ENCODE results near the gene CAMTA1.
"Not testable (repeated sequence)": the region's sequence is repeated elsewhere in the genome, so short reads cannot be mapped to it uniquely, and the experiment has no call there.

CAMTA1 gene

DNA sequence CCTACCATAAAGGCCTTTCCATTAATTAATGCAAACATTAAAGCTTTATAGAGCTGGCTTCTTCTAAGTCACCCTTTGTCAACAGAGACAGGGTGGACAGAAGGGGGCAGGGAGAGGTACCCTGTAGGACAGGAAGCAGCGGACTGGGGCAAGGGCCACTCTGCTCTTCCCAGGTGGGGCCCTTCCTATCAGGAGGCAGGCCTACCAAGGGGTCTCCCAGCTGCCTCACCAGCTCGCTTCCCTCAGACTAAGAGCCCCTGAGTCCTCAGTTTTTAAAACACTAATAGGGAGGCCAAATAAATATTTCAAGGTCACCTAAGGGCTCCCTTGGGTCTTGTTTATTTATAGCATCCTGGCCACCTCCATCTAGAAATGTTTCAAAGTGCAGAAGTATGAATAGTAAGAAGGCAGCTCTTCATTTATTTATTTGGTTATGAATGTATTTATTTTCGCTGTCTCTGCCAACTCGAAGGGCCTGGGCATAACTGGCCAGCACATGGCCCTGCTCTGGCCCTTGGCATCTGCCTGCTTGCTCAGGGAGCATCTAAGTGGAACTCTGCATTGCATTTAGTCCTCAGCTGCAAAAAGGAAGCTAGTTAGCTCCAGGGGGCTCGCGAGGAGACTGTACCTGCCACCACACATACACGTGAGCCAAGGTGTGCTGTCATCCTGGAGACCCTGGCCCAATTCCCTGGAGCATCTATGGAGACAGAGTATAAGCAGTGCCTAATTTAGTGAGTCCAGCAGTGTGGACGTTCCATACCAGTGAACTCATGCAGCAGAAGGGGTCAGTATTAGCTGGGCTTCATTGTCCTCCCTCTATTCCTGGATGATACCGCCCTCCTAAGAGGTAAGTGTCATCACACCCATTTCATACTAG, 590.8 kb downstream of the CAMTA1 start:
- Histone ChIP-seq H3K36me3 (ENCODE audit: control insufficient read depth, insufficient read depth, low read length) (no peaks in the 10 kb centered on the region), H3K27me3 (ENCODE audit: control insufficient read depth, insufficient read depth, low read length) (no peaks in the 10 kb centered on the region), H3K4me1 (ENCODE audit: control insufficient read depth, insufficient read depth, low read length) (peaks cover 10% of the 10 kb centered on the region), H3K4me3 (ENCODE audit: low read depth, low read length) (no peak overlapping the region), H3K9ac (ENCODE audit: low read depth, low read length) (no peak overlapping the region), H3K9me3 (ENCODE audit: control insufficient read depth, insufficient read depth, low read length) (no peaks in the 10 kb centered on the region)

DNA sequence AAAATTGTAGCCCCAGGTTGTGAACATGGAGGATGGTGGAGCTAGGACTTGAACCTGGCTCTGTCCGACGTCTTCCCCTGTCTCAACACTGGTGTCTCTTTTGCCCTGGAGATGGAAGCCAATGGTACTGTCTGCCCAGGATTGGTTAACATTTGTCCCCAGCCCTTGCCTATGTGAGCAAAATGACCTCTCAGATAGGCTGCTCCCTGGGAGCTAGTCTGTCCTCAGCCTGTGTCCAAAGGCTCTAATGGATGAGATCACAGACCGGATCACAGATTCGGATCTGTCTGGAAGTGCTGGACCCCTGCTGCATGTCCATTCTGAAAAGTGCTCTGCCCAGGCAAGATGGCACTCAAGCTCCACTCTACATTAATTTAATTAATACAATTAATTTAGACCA, 591.4 kb downstream of the CAMTA1 start:
- peaks cover 10% of the 10 kb centered on the region for H3K4me1 ChIP-seq (ENCODE audit: control insufficient read depth, insufficient read depth, low read length)
- H3K9me3 ChIP-seq (ENCODE audit: control insufficient read depth, insufficient read depth, low read length) = no peaks in the 10 kb centered on the region
- no peak overlapping the region for H3K9ac ChIP-seq (ENCODE audit: low read depth, low read length)
- no peaks in the 10 kb centered on the region for H3K27me3 ChIP-seq (ENCODE audit: control insufficient read depth, insufficient read depth, low read length)
- H3K4me3 ChIP-seq (ENCODE audit: low read depth, low read length) = no peak overlapping the region
- no peaks in the 10 kb centered on the region for H3K36me3 ChIP-seq (ENCODE audit: control insufficient read depth, insufficient read depth, low read length)

DNA sequence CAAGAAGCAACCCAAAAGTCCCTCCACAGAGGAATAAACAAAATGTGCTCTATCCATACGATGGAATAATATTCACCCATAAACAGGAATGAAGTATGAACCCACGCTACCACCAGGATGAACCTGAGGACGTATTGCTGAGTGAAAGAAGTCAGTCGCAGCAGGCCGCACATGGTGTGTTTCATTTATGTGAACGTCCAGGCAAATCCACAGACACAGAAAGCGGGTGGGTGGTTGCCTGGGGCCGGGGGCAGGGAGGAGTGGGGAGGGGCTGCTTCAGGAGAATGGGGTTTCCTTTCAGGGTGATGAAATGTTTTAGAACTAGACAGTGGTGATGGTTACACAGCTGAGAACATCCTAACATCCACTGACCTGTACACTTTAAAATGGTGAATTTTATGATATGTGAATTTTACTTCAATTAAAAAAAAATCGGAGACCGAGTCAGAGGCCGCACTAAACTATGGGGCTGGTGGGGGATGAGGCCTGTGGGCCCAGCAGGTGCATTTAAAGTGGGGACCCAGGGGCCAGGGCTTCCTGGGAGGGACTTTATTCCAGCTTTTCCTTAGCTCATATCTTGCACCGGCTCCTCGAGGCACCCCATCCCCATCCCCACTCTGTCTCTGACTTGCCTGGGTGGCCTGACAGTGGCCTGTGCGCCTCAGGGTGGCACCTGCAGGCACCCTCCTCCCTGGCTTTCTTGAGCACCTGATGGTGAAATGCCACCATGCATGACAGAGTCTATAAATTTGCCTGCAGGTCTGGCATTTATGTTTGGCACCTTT, 593.3 kb downstream of the CAMTA1 start:
- H3K9me3 ChIP-seq (ENCODE audit: control insufficient read depth, insufficient read depth, low read length) = no peaks in the 10 kb centered on the region
- H3K4me1 ChIP-seq (ENCODE audit: control insufficient read depth, insufficient read depth, low read length) = peaks cover 10% of the 10 kb centered on the region
- no peak overlapping the region for H3K9ac ChIP-seq (ENCODE audit: low read depth, low read length)
- no peaks in the 10 kb centered on the region for H3K27me3 ChIP-seq (ENCODE audit: control insufficient read depth, insufficient read depth, low read length)
- no peaks in the 10 kb centered on the region for H3K36me3 ChIP-seq (ENCODE audit: control insufficient read depth, insufficient read depth, low read length)
- H3K4me3 ChIP-seq (ENCODE audit: low read depth, low read length) = no peak overlapping the region

DNA sequence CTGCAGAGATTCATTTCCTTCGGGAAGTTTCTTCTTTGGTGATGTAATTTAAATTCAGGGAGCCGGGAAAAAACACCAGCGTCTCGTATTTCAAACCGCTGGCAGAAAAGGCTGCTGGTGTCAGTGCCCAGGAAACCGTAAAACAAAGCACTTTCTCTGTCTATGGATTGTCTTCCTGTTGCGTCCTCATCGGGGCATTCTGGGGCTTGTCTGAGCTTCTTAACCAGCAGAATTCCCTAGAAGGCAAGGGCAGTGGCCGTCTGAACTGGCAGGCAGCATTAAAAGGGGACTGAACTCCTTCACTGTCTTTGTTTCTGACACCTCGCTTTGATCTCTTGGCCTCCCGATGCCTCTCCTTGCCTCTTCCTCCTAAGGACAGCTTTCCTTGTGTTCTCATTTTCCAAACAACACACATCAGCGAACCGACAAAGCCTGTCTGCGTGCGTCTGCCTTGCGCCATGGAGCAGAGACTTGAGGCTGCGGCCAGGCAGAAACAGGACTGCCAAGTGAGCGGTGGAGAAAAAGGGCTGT, 594.3 kb downstream of the CAMTA1 start:
- H3K4me3 ChIP-seq (ENCODE audit: low read depth, low read length) = peak overlapping the region; percentile 1
- H3K9ac ChIP-seq (ENCODE audit: low read depth, low read length) = no peak overlapping the region
- no peaks in the 10 kb centered on the region for H3K9me3 ChIP-seq (ENCODE audit: control insufficient read depth, insufficient read depth, low read length)
- peaks cover 10% of the 10 kb centered on the region for H3K4me1 ChIP-seq (ENCODE audit: control insufficient read depth, insufficient read depth, low read length)
- no peaks in the 10 kb centered on the region for H3K36me3 ChIP-seq (ENCODE audit: control insufficient read depth, insufficient read depth, low read length)
- H3K27me3 ChIP-seq (ENCODE audit: control insufficient read depth, insufficient read depth, low read length) = no peaks in the 10 kb centered on the region

DNA sequence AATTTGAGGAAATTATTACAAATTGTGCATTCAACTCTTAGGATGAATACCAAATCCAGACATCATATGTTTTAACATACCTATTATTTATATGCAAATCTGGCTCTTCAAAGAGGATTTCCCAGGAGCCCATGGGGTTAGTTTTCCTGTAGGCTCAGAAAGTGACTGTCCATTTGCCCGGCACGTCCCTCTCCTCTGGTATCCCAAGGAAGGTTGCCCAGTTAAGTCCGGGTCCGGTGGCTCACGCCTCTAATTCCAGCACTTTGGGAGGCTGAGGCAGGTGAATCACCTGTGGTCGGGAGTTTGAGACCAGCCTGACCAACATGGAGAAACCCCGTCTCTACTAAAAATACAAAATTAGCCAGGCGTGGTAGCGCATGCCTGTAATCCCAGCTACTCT, 594.8 kb downstream of the CAMTA1 start:
- H3K27me3 ChIP-seq (ENCODE audit: control insufficient read depth, insufficient read depth, low read length); H3K4me3 ChIP-seq (ENCODE audit: low read depth, low read length); H3K36me3 ChIP-seq (ENCODE audit: control insufficient read depth, insufficient read depth, low read length); H3K9ac ChIP-seq (ENCODE audit: low read depth, low read length); H3K9me3 ChIP-seq (ENCODE audit: control insufficient read depth, insufficient read depth, low read length): not testable (repeated sequence)
- peaks cover 10% of the 10 kb centered on the region for H3K4me1 ChIP-seq (ENCODE audit: control insufficient read depth, insufficient read depth, low read length)

DNA sequence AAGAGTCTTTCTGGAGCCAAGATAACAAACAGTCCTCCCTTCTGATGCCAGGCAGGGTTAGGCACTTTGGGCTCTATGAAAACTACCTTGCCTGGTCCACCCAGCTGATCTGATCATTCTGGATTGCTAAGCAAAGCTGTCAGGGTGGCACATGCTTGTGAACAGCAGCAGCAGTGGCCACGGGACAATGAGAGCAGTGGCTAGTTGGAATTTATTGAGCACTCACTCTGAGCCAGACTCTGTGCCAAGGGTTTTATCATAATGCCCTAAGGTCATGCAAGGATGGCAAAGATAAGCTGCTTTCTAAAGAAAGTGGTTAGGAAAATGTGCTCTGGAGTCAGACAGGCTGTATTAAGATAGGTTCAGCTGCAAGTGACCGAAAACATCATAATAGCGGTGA, 595.5 kb downstream of the CAMTA1 start:
- Histone ChIP-seq H3K9me3 (ENCODE audit: control insufficient read depth, insufficient read depth, low read length) (no peaks in the 10 kb centered on the region), H3K4me3 (ENCODE audit: low read depth, low read length) (no peak overlapping the region), H3K27me3 (ENCODE audit: control insufficient read depth, insufficient read depth, low read length) (no peaks in the 10 kb centered on the region), H3K9ac (ENCODE audit: low read depth, low read length) (no peak overlapping the region), H3K4me1 (ENCODE audit: control insufficient read depth, insufficient read depth, low read length) (peaks cover 10% of the 10 kb centered on the region), H3K36me3 (ENCODE audit: control insufficient read depth, insufficient read depth, low read length) (no peaks in the 10 kb centered on the region)

DNA sequence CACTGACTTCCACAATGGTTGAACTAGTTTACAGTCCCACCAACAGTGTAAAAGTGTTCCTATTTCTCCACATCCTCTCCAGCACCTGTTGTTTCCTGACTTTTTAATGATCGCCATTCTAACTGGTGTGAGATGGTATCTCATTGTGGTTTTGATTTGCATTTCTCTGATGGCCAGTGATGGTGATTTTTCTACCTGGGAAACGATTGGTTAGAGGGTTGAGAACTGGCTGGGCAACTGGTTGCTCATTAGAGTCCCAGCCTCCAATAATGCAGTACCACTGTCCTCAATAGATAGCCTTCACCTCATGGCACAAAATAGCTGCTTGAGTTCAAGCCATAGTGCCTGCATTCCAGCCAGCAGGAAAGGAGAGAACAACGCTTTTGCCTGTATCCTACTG, 596.5 kb downstream of the CAMTA1 start:
- H3K4me1 ChIP-seq (ENCODE audit: control insufficient read depth, insufficient read depth, low read length) = peaks cover 10% of the 10 kb centered on the region
- H3K27me3 ChIP-seq (ENCODE audit: control insufficient read depth, insufficient read depth, low read length); H3K36me3 ChIP-seq (ENCODE audit: control insufficient read depth, insufficient read depth, low read length); H3K4me3 ChIP-seq (ENCODE audit: low read depth, low read length); H3K9me3 ChIP-seq (ENCODE audit: control insufficient read depth, insufficient read depth, low read length); H3K9ac ChIP-seq (ENCODE audit: low read depth, low read length): not testable (repeated sequence)

DNA sequence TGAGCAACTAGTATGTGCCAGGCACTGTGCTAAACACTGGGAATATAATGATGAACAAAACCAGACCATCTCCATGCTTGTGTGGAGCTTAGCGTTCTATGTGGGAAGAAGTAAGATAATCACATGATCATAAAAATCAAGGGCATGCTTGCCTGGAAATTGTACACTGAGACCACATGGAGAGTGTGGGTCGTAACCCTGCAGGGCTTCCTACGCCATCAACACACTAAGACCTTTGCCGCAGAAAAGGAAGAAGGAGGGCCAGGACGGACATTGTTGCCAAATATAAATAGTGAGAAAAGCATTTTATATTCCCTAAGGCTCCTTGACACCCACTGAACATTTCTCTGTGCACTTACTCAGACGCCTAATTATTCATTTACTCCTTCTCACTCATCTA, 597.7 kb downstream of the CAMTA1 start:
- no peaks in the 10 kb centered on the region for H3K9me3 ChIP-seq (ENCODE audit: control insufficient read depth, insufficient read depth, low read length)
- H3K36me3 ChIP-seq (ENCODE audit: control insufficient read depth, insufficient read depth, low read length) = no peaks in the 10 kb centered on the region
- H3K4me1 ChIP-seq (ENCODE audit: control insufficient read depth, insufficient read depth, low read length) = peaks cover 10% of the 10 kb centered on the region
- no peak overlapping the region for H3K4me3 ChIP-seq (ENCODE audit: low read depth, low read length)
- H3K27me3 ChIP-seq (ENCODE audit: control insufficient read depth, insufficient read depth, low read length) = no peaks in the 10 kb centered on the region
- no peak overlapping the region for H3K9ac ChIP-seq (ENCODE audit: low read depth, low read length)

DNA sequence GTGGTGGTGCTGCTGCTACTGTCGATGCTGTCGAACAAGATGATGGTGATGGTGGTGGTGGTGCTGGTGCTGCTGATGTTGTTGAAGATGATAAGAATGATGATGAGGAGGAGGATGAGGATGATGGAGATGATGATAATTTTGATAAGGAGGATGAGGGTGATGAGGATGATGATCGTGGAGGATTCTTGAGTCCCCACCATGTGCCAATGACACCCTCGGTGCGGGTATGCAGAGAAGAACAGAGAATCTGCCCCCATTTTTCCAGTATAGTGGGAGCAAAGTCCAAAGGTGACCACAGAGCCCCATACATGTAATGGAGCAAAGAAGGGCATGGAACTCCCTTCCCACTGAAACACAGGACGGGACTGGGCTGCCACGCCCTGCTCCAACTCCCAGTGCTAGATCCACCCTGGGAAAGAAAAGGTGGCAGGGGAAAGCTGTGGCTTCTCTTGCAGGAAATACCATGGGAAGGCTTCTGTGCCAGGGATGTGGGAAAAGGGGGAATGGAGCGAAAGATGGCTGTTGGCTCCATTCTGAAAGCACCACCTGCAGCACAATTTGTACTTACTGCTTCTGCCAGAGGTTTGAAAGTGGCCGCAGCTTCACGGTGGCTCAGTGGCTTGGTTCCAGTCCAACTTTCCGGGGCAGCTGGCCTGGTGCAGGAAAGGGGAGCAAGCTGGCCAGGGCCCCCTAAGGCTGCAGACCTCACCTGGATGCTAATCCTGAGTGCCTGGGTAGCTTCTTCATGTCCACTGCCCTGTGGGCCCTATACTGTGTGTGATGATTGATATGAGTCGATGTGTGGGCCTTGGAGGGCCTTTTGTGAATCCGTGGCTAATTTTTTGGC, 598.6 kb downstream of the CAMTA1 start:
- Histone ChIP-seq H3K36me3 (ENCODE audit: control insufficient read depth, insufficient read depth, low read length) (no peaks in the 10 kb centered on the region), H3K4me1 (ENCODE audit: control insufficient read depth, insufficient read depth, low read length) (peaks cover 10% of the 10 kb centered on the region), H3K27me3 (ENCODE audit: control insufficient read depth, insufficient read depth, low read length) (no peaks in the 10 kb centered on the region), H3K4me3 (ENCODE audit: low read depth, low read length) (no peak overlapping the region), H3K9ac (ENCODE audit: low read depth, low read length) (no peak overlapping the region), H3K9me3 (ENCODE audit: control insufficient read depth, insufficient read depth, low read length) (no peaks in the 10 kb centered on the region)

DNA sequence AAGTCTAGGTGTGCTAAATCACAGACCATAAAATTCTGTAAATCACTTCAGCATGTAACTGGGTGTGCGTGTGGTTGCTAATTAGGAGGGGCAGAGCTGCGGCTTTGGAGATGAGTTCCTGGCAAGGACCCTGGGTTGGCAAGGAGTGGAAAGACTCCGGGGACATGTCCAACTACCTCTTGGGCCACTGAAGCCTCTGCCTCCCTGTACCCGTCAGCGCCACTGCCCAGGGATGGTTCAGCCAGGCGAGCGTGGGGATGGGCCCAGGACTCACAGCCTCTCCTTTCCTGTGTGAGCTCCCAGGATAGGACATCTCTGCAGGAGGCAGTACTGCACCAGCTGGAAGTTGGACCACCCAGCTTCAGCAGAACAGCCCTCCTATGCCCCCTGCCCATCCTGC, 599.4 kb downstream of the CAMTA1 start:
- no peaks in the 10 kb centered on the region for H3K27me3 ChIP-seq (ENCODE audit: control insufficient read depth, insufficient read depth, low read length)
- H3K4me1 ChIP-seq (ENCODE audit: control insufficient read depth, insufficient read depth, low read length) = peaks cover 5% of the 10 kb centered on the region
- H3K9me3 ChIP-seq (ENCODE audit: control insufficient read depth, insufficient read depth, low read length) = no peaks in the 10 kb centered on the region
- no peaks in the 10 kb centered on the region for H3K36me3 ChIP-seq (ENCODE audit: control insufficient read depth, insufficient read depth, low read length)
- H3K4me3 ChIP-seq (ENCODE audit: low read depth, low read length) = no peak overlapping the region
- no peak overlapping the region for H3K9ac ChIP-seq (ENCODE audit: low read depth, low read length)

DNA sequence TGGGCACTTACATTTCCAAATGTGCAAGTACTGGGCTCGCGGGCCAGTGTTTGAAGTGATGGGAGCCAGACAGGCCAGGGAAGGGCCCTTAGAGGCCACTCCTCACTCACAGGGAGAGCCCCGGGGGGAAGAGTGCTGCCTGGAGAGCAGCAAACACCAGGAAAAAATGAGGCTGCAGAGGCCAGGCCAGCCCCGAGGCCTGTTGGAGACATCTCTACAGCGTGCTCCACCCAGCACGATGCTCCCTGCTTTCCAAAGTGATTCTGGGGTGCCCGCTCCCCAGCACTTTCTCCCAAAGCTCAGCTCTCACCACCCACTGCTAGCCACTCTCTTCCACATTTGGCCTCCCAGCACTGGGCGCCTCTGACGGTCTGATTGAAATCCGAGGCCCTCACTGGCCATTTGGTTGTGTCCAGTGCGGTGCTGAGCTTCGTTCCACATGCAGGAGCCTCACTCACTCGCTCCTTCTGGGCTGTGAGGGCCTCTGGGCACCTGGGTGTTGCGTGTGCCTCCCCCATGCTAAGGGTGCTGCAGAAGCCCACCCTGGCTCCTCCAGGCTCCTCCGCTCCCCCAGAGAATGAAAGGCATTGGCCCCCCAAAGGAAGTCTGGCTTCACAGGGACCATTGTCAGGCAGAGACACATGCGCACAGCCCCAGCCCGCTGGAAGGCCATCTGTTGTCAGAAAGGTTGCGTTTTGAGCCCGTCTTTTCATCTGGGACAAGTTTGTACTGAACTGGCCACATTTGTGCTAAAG, 600.4 kb downstream of the CAMTA1 start:
- Histone ChIP-seq H3K4me1 (ENCODE audit: control insufficient read depth, insufficient read depth, low read length) (no peaks in the 10 kb centered on the region), H3K9me3 (ENCODE audit: control insufficient read depth, insufficient read depth, low read length) (no peaks in the 10 kb centered on the region), H3K9ac (ENCODE audit: low read depth, low read length) (no peak overlapping the region), H3K27me3 (ENCODE audit: control insufficient read depth, insufficient read depth, low read length) (no peaks in the 10 kb centered on the region), H3K4me3 (ENCODE audit: low read depth, low read length) (no peak overlapping the region), H3K36me3 (ENCODE audit: control insufficient read depth, insufficient read depth, low read length) (no peaks in the 10 kb centered on the region)

Data from iPS-15b (cell line).